Liver (tissue), 9 donors: ENCODE data around the gene PMP22. TPM values are rescaled to one million over a fixed set of nuclear protein-coding genes. Genes with fewer than 3 reads are reported as not detected.

Experiments used
- DNase-seq: peaks from one replicate; pipeline ENCODE4 v3.0.0-alpha.2; 2017; ENCODE audit warnings: low spot score
- H3K27ac ChIP-seq, 2 donors: one replicate each; pipeline ENCODE4 v1.7.0; 2013; ENCODE audit warnings: inconsistent platforms in 2 of 2, low read length in 2 of 2, control low read depth in 1 of 2, low read depth in 1 of 2, mild to moderate bottlenecking in 1 of 2
- H3K27me3 ChIP-seq, 4 donors: one replicate each; pipeline versions ENCODE4 v1.6.1 to v1.7.0; 2013; ENCODE audit warnings: low read length in 3 of 4, inconsistent platforms in 1 of 4, mild to moderate bottlenecking in 1 of 4, moderate library complexity in 1 of 4; ENCODE audit not compliant: control insufficient read depth in 4 of 4, insufficient read depth in 4 of 4
- H3K36me3 ChIP-seq, 4 donors: one replicate each; pipeline versions ENCODE4 v1.6.1 to v1.7.0; 2013; ENCODE audit warnings: low read length in 3 of 4, mild to moderate bottlenecking in 3 of 4, low read depth in 1 of 4, moderate library complexity in 1 of 4; ENCODE audit not compliant: control insufficient read depth in 4 of 4, insufficient read depth in 3 of 4
- H3K4me1 ChIP-seq, 4 donors: one replicate each; pipeline versions ENCODE4 v1.6.1 to v1.7.0; 2013; ENCODE audit warnings: low read length in 3 of 4, mild to moderate bottlenecking in 3 of 4, moderate library complexity in 1 of 4; ENCODE audit not compliant: control insufficient read depth in 4 of 4, insufficient read depth in 4 of 4
- H3K4me3 ChIP-seq, 3 donors: one replicate each; pipeline versions ENCODE4 v1.6.1 to v1.7.0; 2013; ENCODE audit warnings: low read length in 3 of 3, control low read depth in 1 of 3, low read depth in 1 of 3, mild to moderate bottlenecking in 1 of 3
- H3K9ac ChIP-seq, 2 donors: one replicate each; pipeline ENCODE4 v1.7.0; 2013; ENCODE audit warnings: low read length in 2 of 2, mild to moderate bottlenecking in 2 of 2, moderate library complexity in 2 of 2, control low read depth in 1 of 2, low read depth in 1 of 2
- H3K9me3 ChIP-seq, 4 donors: one replicate each; pipeline versions ENCODE4 v1.6.1 to v1.7.0; 2013; ENCODE audit warnings: low read length in 3 of 4; ENCODE audit not compliant: control insufficient read depth in 4 of 4
- EGR1 ChIP-seq, 2 donors: IDR thresholded peaks; 2 replicates each; pipeline ENCODE4 v1.6.1; 2016 to 2018; ENCODE audit warnings: antibody characterized with exemption in 2 of 2, low read depth in 2 of 2
- FOXA1 ChIP-seq: IDR thresholded peaks from 2 replicates; pipeline ENCODE4 v1.6.1; 2016; ENCODE audit warnings: antibody characterized with exemption
- FOXA2 ChIP-seq: IDR thresholded peaks from 2 replicates; pipeline ENCODE4 v1.6.1; 2016; ENCODE audit warnings: antibody characterized with exemption
- GABPA ChIP-seq, 2 donors: IDR thresholded peaks in 1 of 2; conservative IDR thresholded peaks in 1 of 2; 2 replicates each; pipeline ENCODE4 v1.6.1; 2016; ENCODE audit warnings: antibody characterized with exemption in 2 of 2, mild to moderate bottlenecking in 1 of 2, moderate library complexity in 1 of 2
- HNF4G ChIP-seq: IDR thresholded peaks from 2 replicates; pipeline ENCODE4 v1.6.1; 2016; ENCODE audit warnings: antibody characterized with exemption
- NR2F2 ChIP-seq: IDR thresholded peaks from 2 replicates; pipeline ENCODE4 v1.6.1; 2016; ENCODE audit warnings: antibody characterized with exemption
- RAD21 ChIP-seq, 2 donors: IDR thresholded peaks; 2 replicates each; pipeline ENCODE4 v1.6.1; 2016; ENCODE audit warnings: antibody characterized with exemption in 2 of 2, mild to moderate bottlenecking in 2 of 2
- RXRA ChIP-seq, 2 donors: IDR thresholded peaks; 2 replicates each; pipeline ENCODE4 v1.6.1; 2017 to 2018; ENCODE audit warnings: antibody characterized with exemption in 2 of 2, mild to moderate bottlenecking in 1 of 2
- SP1 ChIP-seq: IDR thresholded peaks from 2 replicates; pipeline ENCODE4 v1.6.1; 2018; ENCODE audit warnings: antibody characterized with exemption, mild to moderate bottlenecking
- TAF1 ChIP-seq: conservative IDR thresholded peaks from 2 replicates; pipeline ENCODE4 v1.6.1; 2016; ENCODE audit warnings: antibody characterized with exemption, mild to moderate bottlenecking
- YY1 ChIP-seq: IDR thresholded peaks from 2 replicates; pipeline ENCODE4 v1.6.1; 2016; ENCODE audit warnings: antibody characterized with exemption, mild to moderate bottlenecking
- WGBS: extraction: QIAGEN DNeasy Blood & Tissue Kit; methylation state at CpG from one replicate; pipeline ENCODE4 v1.1.7; 2013; 5-methylcytosine and 5-hydroxymethylcytosine counted together
- polyA plus RNA-seq, 2 donors: library from polyadenylated mRNA; stranded (reverse) in 1 of 2; unstranded in 1 of 2; fragments of 200-250 nt in 1 of 2; fragments of >200 nt in 1 of 2; fragmentation: Nextera tagmentation in 1 of 2; extraction: Ambion mirVana in 1 of 2; gene quantifications; one replicate each; pipeline versions ENCODE4 v1.2.1 to v1.2.3, GENCODE V29; 2013 to 2015
- total RNA-seq, 2 donors: library from RNA; depleted of rRNA; stranded (reverse); fragments of >200 nt; gene quantifications; one replicate each; pipeline ENCODE4 v1.2.3, GENCODE V29; 2014
- TF ChIP-seq, protein P1 (sequence below): IDR thresholded peaks from 2 replicates; pipeline ENCODE4 v1.6.1; 2016; ENCODE audit warnings: antibody characterized with exemption, mild to moderate bottlenecking
- TF ChIP-seq, protein P2 (sequence below): IDR thresholded peaks from 2 replicates; pipeline ENCODE4 v1.6.1; 2016; ENCODE audit warnings: antibody characterized with exemption
- TF ChIP-seq, protein P3 (sequence below): IDR thresholded peaks from 2 replicates; pipeline ENCODE4 v1.6.1; 2016; ENCODE audit warnings: antibody characterized with exemption
- TF ChIP-seq, protein P4 (sequence below): fragments of 150-350 bp; IDR thresholded peaks from 2 replicates; pipeline ENCODE4 v1.5.1; 2017; ENCODE audit warnings: improper control_type of control experiment, low read depth, low read length; ENCODE audit not compliant: missing input control
- TF ChIP-seq, protein P5 (sequence below): IDR thresholded peaks from 2 replicates; pipeline ENCODE4 v1.6.1; 2016; ENCODE audit warnings: antibody characterized with exemption
- donor health status: healthy.
- donor health status: healthy.
- donor health status: healthy.
- donor health status: healthy.
- donor health status: healthy.

The PMP22 gene
- total and polyA plus RNA-seq, 4 donors, result 3.2 to 9.1 (median 5.7) TPM

DNA sequence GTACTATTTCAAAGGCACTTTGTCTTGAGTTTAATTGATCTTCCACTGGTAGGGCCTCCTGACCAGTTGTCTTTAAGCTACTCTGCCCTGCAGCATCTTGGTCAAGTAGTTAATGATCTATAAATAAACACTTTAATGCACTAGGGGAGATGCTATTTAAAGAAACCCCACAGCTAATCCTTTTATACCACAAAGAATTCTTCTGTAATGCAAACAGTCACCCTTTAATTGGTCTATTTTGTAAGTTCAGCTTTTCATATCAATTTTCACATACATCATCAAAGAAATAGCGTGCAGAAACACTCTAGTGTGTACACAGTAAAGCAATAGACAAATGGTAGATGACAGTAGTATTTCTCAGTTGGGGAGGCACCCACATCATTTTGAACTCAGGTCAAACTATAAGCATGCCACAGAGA, 70.3 kb downstream of the PMP22 start:
- TF ChIP-seq, protein P1, sequence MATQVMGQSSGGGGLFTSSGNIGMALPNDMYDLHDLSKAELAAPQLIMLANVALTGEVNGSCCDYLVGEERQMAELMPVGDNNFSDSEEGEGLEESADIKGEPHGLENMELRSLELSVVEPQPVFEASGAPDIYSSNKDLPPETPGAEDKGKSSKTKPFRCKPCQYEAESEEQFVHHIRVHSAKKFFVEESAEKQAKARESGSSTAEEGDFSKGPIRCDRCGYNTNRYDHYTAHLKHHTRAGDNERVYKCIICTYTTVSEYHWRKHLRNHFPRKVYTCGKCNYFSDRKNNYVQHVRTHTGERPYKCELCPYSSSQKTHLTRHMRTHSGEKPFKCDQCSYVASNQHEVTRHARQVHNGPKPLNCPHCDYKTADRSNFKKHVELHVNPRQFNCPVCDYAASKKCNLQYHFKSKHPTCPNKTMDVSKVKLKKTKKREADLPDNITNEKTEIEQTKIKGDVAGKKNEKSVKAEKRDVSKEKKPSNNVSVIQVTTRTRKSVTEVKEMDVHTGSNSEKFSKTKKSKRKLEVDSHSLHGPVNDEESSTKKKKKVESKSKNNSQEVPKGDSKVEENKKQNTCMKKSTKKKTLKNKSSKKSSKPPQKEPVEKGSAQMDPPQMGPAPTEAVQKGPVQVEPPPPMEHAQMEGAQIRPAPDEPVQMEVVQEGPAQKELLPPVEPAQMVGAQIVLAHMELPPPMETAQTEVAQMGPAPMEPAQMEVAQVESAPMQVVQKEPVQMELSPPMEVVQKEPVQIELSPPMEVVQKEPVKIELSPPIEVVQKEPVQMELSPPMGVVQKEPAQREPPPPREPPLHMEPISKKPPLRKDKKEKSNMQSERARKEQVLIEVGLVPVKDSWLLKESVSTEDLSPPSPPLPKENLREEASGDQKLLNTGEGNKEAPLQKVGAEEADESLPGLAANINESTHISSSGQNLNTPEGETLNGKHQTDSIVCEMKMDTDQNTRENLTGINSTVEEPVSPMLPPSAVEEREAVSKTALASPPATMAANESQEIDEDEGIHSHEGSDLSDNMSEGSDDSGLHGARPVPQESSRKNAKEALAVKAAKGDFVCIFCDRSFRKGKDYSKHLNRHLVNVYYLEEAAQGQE, result no peak
- TF ChIP-seq YY1 (no peak), NR2F2 (no peak), EGR1 (IDR thresholded peaks at IDR 0.05; ENCODE audit: low read depth in 2 of 2) (no peak), FOXA1 (no peak), SP1 (no peak), RAD21 (IDR thresholded peaks at IDR 0.05) (no peak), FOXA2 (no peak), TAF1 (no peak), GABPA (IDR thresholded peaks at IDR 0.05 in 1 of 2, conservative IDR thresholded peaks at IDR 0.05 in 1 of 2) (no peak), HNF4G (no peak)
- TF ChIP-seq, protein P2, sequence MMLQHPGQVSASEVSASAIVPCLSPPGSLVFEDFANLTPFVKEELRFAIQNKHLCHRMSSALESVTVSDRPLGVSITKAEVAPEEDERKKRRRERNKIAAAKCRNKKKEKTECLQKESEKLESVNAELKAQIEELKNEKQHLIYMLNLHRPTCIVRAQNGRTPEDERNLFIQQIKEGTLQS, result no peak
- TF ChIP-seq, protein P3, sequence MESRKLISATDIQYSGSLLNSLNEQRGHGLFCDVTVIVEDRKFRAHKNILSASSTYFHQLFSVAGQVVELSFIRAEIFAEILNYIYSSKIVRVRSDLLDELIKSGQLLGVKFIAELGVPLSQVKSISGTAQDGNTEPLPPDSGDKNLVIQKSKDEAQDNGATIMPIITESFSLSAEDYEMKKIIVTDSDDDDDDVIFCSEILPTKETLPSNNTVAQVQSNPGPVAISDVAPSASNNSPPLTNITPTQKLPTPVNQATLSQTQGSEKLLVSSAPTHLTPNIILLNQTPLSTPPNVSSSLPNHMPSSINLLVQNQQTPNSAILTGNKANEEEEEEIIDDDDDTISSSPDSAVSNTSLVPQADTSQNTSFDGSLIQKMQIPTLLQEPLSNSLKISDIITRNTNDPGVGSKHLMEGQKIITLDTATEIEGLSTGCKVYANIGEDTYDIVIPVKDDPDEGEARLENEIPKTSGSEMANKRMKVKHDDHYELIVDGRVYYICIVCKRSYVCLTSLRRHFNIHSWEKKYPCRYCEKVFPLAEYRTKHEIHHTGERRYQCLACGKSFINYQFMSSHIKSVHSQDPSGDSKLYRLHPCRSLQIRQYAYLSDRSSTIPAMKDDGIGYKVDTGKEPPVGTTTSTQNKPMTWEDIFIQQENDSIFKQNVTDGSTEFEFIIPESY, result no peak
- TF ChIP-seq, protein P4, sequence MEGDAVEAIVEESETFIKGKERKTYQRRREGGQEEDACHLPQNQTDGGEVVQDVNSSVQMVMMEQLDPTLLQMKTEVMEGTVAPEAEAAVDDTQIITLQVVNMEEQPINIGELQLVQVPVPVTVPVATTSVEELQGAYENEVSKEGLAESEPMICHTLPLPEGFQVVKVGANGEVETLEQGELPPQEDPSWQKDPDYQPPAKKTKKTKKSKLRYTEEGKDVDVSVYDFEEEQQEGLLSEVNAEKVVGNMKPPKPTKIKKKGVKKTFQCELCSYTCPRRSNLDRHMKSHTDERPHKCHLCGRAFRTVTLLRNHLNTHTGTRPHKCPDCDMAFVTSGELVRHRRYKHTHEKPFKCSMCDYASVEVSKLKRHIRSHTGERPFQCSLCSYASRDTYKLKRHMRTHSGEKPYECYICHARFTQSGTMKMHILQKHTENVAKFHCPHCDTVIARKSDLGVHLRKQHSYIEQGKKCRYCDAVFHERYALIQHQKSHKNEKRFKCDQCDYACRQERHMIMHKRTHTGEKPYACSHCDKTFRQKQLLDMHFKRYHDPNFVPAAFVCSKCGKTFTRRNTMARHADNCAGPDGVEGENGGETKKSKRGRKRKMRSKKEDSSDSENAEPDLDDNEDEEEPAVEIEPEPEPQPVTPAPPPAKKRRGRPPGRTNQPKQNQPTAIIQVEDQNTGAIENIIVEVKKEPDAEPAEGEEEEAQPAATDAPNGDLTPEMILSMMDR, result no peak
- TF ChIP-seq, protein P5, sequence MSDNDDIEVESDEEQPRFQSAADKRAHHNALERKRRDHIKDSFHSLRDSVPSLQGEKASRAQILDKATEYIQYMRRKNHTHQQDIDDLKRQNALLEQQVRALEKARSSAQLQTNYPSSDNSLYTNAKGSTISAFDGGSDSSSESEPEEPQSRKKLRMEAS, result no peak
- Histone ChIP-seq H3K27ac (no peak overlapping the region), H3K4me3 (no peak overlapping the region), H3K36me3 (no peaks in the 10 kb centered on the region), H3K9ac (no peak overlapping the region), H3K4me1 (no peaks in the 10 kb centered on the region), H3K27me3 (peaks cover 0 to 6% (median 0%) of the 10 kb centered on the region in 4 donors), H3K9me3 (peaks cover 0 to 8% (median 6%) of the 10 kb centered on the region in 4 donors)
- DNase-seq, result no peak
- 81% methylated on average over 1 of the region's 1 CpG for WGBS

DNA sequence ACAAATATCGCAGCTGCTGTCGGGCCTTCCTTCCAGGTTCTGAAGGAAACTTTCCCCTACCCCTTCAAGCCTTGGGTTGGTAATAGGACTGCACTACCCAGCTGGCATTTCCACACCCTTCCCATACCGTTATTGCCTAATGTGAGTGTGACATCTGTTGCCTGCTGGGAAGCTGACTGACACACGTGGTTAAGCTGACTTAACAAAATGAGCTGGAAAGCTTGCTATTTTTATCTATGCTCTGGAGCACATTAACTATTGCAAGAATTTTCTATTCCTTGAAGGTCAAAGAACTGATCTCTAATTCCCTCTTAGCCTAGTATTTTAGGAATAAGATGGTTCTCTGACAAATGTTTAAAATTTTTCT, 79.5 kb downstream of the PMP22 start:
- H3K27me3 ChIP-seq, result peaks cover 0 to 6% (median 2%) of the 10 kb centered on the region in 4 donors
- H3K9ac ChIP-seq, result no peak overlapping the region
- H3K4me1 ChIP-seq, result no peaks in the 10 kb centered on the region
- H3K4me3 ChIP-seq, result no peak overlapping the region
- H3K27ac ChIP-seq, result no peak overlapping the region
- peaks cover 0 to 1% (median 0%) of the 10 kb centered on the region in 4 donors for H3K9me3 ChIP-seq
- no peaks in the 10 kb centered on the region for H3K36me3 ChIP-seq
- no peak for DNase-seq
- TF ChIP-seq RXRA (IDR thresholded peaks at IDR 0.05) (peak in 1 of 2 donors; percentile 31), NR2F2 (peak; percentile 36)
- TF ChIP-seq, protein P3, result no peak
- 28% methylated on average over 4 of the region's 4 CpGs for WGBS
